ENCODE data around the gene TTLL5.
A peak's percentile ranks its signal among the peaks of the same experiment; 100 is the strongest.

Gene TTLL5

DNA sequence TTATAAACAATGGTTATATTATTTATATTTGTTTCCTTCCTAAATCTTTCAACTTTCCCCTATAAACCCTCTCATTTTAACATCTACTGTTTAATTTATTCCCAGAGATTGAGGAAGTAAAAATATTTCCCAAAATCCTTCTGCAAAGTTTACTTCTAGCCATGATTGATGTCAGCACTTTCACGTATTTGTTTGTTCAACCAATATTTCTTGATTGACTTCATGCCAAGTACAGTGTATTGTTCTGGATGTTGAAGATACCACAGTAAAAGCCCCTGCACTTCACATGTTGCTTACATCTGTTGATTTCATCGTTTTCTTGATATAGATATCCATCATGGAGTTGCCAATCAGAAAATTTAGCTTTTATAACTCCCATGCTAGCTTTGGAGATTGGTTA is 81.8 kb downstream of the TTLL5 start:
- DNase-seq (ENCODE audit: low spot score), result no peak

DNA sequence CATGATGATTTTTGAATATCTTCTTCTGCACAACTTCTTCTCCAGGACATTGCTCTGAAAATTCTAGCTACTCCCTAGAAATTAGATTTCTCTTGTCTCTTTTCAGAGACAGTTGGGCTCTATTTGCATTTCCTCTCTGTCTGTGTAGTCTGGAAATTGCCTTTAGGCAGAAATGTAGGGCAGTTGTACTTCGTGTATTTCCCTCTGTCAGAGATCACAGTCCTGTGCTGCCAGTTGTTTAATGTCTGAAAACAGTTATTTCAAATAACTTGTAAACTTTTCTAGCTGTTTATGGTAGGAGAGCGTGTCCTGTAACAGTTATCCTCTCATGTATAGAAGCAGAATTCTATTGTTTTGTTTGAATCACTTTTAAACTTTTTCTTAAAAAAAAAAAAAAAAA is 86.9 kb downstream of the TTLL5 start:
- no peak for DNase-seq (ENCODE audit: low spot score)

DNA sequence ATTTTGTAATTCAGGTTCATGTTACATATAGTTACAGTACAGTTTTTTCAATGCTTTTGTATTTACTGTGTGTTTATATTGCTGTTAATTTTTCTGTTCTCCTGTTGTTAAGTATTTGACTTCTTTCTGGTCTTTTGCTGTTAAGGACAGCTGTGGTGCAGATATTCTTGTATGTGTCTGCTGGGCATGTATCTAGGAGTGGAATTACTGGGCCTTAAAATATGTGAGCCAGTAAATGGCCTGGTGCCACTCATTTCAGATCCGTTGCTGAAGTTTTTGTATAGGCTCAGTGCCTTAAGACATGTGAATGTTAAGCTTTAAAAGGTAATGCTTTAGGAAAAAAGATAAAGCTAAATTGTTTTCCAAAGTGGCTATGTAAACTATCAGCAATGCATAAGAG is 87.3 kb downstream of the TTLL5 start:
- no peak for DNase-seq (ENCODE audit: low spot score)

DNA sequence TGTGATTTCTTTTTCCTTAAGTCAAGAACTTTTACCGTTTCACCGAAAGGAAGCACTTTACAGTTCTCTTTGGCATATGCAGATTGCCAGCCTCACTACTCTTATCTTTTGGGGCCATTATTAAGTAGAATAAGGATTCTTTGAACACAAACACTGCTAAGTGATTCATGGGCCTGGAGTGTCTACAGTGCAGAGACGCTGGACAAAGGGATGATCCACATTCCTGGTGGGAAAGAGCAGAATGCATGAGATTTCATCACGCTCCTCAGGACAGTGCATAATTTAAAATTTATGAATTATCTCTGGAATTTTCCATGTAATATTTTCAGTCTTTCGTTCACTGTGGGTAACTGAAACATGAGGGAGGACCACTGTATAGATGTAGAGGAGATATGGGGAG is 90.2 kb downstream of the TTLL5 start:
- DNase-seq (ENCODE audit: low spot score), result peak; percentile 45

DNA sequence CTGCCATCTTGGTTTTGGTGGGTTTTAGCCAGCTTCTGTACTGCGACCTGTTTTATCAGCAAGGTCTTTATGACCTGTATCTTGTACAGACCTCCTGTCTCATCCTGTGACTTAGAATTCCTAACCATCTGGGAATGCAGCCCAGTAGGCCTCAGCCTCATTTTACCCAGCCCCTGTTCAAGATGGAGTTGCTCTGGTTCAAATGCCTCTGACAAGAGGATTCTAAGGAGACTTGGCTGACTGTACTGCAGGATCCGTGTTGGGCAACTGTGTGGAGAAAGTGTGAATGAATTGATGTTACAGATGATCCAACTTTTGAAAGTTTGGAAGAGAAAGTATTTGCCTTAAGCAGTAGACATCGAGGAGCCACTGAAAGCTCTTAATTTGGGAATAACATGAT is 91.0 kb downstream of the TTLL5 start:
- no peak for DNase-seq (ENCODE audit: low spot score)

DNA sequence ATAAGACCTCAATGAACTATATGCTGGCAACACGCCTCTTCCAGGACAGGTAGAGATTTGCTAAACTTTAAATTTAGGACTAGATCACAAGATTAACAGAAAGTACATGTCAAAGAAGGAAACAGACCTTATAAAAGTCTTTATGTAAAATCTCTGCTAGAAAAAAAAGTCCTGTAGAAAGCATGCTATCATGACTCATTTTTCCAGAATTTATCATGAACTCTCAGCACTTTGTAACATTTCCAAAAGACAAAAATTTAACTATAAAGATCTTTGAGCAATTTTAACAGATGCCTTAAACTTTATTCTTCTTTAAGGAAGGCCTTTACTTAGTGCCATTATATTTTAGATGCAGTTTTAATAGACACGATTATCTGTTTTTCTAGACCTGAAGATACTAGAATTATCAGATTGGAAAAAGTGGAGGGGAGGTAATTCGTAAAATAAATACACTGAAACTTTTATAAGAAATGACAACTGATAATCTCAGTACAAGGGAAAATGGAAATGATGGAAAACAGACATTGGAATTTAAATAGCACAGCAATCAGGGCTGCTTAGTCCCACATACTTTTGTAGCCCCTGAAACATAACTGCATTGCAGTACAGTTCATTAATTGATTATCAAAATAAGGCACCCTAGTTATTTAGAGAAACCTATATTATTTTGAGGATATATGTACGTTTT is 92.0 kb downstream of the TTLL5 start:
- DNase-seq (ENCODE audit: low spot score), result peak; percentile 32

DNA sequence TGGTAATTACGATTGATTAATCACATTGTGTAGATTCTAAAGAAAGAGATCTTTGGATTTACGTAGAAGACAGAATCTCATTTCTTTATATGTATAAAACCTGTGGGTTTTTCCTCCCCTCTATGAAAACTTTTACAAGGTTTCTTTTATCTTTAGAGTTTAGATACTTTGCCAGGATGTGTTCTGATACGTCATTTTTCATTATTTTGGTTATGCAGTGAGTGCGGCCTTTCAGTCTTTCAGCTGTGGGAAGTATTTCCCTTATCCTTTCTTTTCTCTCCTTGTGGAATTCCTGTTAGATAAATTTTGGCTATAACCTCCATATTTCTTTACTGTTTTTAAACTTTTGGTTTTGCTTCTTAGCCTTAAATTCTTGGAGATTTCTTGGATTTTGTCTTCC is 92.7 kb downstream of the TTLL5 start:
- DNase-seq (ENCODE audit: low spot score), result no peak

DNA sequence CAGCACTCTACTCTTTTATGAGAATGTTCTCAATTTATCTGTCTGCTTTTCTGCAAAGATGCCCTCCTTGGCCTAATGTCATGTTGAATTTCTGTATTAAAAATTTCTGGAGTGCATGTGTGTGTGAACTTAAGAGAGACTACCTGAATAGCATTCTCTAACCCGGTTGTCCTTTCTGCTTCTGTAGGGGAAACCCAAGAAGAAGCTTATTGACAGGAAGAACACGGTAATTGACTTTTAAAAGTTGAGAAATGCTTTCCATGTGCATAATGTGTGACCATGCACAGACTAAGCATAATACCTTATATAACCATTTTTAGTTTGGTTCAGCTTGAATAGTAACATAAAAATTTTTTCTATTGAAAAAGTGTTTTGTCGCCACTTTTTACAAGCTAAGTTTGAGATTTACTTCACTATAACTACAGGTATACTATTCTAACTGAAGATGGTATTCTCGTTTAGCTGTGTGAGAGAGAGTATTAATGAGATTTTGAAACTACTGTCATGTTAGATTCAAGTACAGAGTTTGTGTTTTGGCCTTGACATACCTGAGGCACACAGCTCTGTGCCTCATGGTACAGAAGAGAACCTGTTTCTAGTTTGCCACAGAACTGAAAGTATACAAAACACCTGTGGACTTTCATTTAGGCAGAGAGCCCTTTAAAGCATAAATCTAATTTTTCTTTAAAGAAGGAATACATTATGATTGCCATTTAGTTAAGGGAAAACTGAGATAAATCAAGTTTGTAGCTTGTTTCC is 96.8 kb downstream of the TTLL5 start:
- no peak for DNase-seq (ENCODE audit: low spot score)

DNA sequence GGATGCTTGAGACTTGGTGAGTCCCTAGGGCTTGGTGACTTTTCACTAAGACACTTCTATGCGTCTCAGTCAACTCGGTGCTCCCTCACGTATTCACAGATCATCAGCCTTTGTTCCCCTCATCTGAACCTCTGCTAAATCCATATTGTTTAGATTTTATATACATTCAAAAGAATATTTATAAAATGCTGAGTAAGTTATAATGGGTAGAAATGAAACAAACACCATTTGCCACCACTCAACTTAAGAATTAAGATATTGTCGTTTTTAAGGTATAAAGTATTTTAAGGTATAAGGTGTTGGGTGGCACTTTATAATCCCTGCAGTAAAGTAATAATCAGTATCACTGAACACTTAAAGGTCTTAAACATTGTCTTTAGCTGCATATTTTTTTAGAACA is 103.0 kb downstream of the TTLL5 start:
- no peak for DNase-seq (ENCODE audit: low spot score)

DNA sequence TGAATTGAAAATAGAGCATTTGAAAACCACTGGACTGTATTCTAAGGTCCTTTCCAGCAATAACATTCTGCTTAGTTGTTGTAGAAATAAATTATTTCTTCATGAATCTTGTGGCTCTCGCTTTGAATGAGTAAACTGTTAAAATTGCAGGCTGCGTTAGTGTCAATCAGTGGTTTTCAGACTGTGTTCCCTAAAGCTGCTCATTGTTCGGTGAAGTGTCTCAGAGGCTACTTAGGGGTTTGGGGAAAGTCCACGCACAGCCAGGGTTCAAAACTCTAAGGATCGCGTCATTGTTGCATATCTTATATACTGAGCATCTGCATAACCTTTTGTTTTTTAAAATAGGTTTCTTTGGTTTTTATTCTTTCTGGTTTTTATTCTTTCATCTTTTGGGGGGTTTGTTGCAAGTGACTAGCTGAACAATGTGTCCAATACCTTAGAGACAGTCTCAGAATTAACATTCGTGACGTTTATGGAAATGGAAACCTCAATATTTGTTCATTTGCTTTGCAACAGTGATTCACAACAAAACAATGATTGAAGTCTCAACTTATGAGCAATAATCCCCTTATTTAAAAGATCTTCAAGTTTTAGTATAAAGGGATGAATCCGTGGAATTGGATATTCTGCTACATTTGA is 108.1 kb downstream of the TTLL5 start:
- DNase-seq (ENCODE audit: low spot score), result peak; percentile 25

DNA sequence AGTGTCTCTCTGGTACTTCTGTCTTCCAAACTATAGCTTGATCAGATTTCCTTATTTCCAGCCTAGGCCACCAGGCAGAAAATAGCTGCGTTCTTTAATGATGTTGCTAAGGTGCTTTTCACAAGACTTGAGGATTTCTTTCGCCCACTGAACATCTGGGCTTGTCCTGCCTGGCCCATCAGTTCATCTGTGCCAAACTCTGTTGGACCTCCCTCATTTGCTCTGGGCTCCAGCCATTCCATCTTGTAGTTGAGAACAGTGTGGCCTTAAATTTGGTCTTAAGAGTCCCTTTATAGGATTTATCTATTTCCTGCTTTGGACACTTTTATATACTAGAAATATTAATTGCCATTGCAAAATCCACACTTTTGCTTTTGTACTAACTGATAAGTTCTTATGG is 109.6 kb downstream of the TTLL5 start:
- DNase-seq (ENCODE audit: low spot score), result no peak

DNA sequence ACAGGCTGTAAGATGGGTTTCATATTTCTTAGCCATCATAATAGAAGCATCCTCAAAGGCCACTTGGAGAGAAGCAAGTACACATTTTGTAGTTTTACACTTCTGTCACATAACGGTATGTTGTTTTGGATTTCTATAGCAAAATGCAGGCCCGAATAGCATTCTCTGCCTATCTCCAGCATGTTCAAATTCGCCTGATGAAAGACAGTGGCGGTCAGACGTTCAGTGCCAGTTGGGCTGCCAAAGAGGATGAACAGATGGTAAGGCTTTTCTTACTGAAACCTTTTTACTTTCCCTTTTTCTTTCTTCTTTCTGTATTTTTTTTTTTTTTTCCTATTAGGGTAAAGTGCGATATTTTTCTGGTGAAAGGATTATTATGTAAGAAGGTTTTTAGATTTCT is 110.5 kb downstream of the TTLL5 start:
- no peak for DNase-seq (ENCODE audit: low spot score)

DNA sequence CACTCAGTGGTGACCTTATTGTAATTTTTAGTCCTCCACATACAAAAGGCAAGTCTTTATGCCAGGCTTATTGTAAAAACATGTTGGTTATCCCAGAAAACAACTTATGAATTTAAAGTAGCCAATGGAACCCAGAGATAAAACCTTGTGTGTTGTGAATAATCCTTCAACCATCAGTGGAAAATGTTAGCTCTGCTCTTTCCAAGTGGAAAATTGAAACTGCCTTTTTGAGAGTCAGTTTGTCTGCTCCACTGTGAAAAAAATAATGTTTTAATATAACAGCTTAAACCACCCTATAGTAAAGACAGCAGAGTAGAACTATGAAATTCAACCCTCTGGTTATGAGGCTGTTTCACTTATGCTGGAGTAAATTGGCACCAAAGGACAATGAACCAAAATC is 112.0 kb downstream of the TTLL5 start:
- no peak for DNase-seq (ENCODE audit: low spot score)

DNA sequence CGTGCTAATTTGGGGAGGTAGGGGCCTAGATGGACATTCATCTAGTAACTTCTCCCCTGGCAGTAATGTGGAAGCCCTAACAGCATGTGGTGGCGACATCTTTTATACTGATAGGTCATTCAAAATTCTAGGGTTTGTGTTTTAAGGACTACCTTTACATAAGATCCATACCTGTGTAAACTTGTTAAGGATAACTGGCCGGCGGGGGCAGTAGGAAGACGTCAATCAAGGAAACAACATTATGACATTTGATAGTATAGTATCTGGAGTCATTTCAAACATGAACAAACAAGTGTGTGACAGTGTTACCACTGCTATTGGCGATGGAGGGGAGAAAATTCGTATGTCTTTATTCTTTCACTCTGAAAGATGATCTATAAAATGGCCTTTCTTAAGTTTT is 120.0 kb downstream of the TTLL5 start:
- no peak for DNase-seq (ENCODE audit: low spot score)

DNA sequence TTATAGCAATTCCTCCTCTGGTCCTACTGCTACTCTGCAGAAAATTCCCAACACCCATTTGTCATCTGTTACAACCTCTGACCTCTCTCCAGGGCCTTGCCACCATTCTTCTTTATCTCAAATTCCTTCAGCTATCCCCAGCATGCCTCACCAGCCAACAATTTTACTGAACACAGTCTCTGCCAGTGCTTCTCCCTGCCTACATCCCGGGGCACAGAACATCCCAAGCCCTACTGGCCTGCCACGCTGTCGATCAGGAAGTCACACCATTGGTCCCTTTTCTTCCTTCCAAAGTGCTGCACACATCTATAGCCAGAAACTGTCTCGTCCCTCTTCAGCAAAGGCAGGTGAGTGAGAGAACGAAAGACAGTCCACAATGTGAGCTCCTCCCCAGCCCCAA is 122.1 kb downstream of the TTLL5 start:
- DNase-seq (ENCODE audit: low spot score), result no peak

DNA sequence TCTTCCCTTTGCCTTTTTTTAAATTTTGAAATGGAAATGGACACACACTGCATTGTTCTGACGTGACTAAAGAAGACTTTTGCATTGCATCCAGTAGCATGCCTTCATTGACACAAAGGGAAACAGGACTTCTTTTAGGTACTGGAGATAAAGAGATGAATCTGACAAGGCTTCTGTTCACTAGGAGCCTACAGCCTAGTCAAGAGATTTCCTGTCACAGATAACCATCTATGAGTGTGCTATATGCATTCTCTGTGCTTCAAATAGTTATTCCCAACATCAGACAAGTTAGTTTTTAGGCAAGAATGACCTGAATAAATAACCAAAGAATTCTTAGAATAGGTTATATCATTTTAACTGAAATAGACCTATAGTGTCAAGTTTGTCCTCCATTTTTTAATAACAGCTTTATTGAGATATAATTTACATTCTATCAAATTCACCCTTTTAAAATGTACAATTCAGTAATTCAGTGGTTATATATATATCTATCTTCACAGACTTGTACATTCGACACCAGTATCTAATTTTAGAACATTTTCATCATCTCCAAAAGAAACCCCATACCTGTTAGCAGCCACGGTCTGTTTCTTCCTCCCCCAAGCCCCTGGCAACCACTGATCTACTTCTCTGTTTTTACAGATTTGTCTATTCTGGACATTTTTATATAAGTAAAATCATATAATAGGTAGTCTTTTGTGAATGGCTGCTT is 122.7 kb downstream of the TTLL5 start:
- no peak for DNase-seq (ENCODE audit: low spot score)

DNA sequence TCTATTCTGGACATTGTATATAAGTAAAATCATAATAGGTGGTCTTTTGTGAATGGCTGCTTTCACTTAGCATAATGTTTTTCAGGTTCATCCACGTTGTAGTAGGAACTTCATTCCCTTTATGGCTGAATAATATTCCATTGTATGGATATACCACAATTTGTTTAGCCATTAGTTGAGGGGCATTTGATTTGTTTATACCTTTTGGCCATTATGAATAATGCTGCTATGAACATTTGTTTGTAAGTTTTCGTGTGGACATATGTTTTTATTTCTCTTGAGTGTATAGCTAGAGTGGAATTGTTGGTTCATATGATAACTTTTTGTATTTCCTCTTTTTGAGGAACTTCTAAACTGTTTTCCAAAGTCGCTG is 123.3 kb downstream of the TTLL5 start:
- no peak for DNase-seq (ENCODE audit: low spot score)

DNA sequence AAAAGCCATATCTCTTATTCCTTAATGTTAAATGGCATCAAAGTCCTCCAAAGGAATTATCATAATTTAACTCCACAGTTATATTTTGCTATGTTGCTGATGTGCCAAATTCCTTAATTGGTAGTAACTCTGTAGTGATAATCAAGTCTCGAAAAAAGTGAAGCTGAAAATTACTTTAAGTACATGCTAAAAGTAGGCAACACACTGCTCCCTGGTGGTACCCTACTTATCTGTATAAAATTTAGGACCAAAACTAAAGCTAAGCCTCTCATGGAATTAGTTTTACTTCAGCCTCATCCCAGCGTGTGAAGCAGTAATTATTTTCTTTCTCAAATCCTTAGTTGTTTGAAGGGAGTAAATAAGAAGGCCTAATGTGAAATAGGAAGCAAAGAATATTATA is 132.8 kb downstream of the TTLL5 start:
- DNase-seq (ENCODE audit: low spot score), result no peak

DNA sequence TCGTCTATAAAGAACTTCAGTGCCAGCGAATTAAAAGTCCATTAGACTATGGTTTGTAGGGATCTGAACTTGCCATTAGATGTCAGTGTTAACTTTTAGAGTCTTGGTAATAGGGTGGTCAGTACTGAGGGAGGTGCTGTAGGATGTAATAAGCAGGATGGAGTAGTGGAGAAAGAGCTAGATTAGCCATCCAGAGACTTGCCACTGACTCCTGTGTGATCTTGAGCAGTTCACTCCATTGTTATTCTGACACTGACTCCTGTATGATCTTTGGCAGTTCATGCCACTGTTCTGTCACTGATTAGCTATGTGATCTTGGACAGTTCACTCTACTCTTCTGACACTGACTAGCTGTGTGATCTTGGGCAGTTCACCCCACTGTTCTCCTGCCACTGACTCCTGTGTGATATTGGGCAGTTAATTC is 133.6 kb downstream of the TTLL5 start:
- peak; percentile 57 for DNase-seq (ENCODE audit: low spot score)

DNA sequence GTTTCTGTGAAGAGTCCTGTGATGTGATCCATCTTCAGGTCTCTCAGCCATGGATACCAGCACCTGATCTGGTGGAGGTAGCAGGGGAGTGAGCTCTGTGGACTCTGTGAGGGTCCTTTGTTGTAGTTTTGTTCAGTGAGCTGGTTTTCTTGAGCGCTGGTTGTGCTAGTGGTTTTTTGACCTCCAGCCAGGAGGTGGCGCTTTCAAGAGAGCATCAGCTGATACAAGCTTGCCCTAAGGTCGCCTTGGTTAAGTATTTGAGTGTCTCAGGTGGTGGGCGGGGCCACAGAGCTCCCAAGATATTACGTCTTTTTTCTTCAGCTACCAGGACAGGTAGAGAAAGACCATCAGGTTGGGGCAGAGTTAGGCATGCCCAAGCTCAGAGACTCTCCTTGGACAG is 139.7 kb downstream of the TTLL5 start:
- DNase-seq (ENCODE audit: low spot score), result no peak

DNA sequence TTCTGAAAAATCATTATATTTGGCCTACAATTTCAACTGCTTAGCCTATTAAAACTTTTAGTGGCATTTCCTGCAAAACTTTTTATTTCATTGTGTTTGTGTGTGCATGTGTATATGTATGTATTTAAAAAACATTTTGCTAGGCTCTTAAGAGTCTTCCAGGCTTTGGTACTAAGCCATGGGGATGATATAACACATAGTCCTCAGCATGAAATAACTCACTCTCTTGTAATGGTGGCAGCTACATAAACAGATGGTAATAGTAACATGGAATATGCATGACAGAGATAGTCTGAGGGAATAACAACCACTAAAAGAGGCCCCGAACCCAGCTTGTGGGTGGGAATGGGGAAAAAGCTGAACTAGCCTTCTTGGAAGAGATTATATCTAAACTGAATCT is 141.4 kb downstream of the TTLL5 start:
- DNase-seq (ENCODE audit: low spot score), result no peak

DNA sequence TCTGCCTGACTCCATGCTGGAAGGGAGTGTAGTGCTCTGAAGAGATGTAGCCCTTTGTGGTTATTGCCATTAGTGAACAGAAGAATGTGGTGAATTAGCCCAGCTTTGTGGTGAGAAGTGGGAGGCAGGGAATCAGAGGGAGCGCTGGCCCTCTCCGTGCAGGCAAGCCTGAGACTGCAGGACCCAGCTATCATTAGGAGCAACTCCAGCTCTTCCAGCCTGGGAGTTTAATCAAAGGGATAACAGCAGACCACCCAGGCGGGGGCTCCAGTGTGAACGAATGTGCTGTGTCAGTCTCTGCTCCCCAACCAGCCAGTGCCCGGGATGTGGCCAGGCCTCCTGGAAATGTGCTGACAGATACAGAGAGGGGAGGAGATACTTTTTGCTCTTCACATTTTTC is 142.7 kb downstream of the TTLL5 start:
- no peak for DNase-seq (ENCODE audit: low spot score)

Data from AG20443 (cell line).